Lung (tissue), 12 donors: ENCODE results near the gene STAC3. TPM values are rescaled to one million over a fixed set of nuclear protein-coding genes. Genes with fewer than 3 reads are reported as not detected.
A peak's percentile ranks its signal among the peaks of the same experiment; 100 is the strongest.

Experiments used
- ATAC-seq: fragments of 200-7000 bp; cut with Tn5 transposase; one replicate; pipeline ENCODE4 v1.9.1; 2020; ENCODE audit warnings: moderate number of reproducible peaks; ENCODE audit not compliant: insufficient read depth, low FRiP score
- DNase-seq, 3 donors: peaks; one replicate each; pipeline ENCODE4 v3.0.0-alpha.2; 2013 to 2017
- H3K27ac ChIP-seq, 2 donors: one replicate each; pipeline ENCODE4 v1.5.1; 2013; ENCODE audit warnings: mild to moderate bottlenecking in 2 of 2, moderate library complexity in 2 of 2, control low read depth in 1 of 2, inconsistent platforms in 1 of 2, low read depth in 1 of 2, low read length in 1 of 2
- H3K27me3 ChIP-seq, 3 donors: one replicate each; pipeline ENCODE4 v1.5.1; 2013; ENCODE audit warnings: low read length in 2 of 3; ENCODE audit not compliant: control insufficient read depth in 3 of 3, insufficient read depth in 3 of 3
- H3K36me3 ChIP-seq, 4 donors: one replicate each; pipeline ENCODE4 v1.5.1; 2013; ENCODE audit warnings: low read length in 4 of 4, mild to moderate bottlenecking in 1 of 4, moderate library complexity in 1 of 4; ENCODE audit not compliant: control insufficient read depth in 4 of 4, insufficient read depth in 4 of 4
- H3K4me1 ChIP-seq, 5 donors: one replicate each; pipeline ENCODE4 v1.5.1; 2013; ENCODE audit warnings: low read length in 5 of 5, mild to moderate bottlenecking in 2 of 5, moderate library complexity in 1 of 5; ENCODE audit not compliant: control insufficient read depth in 5 of 5, insufficient read depth in 5 of 5
- H3K4me3 ChIP-seq: one replicate; pipeline ENCODE4 v1.5.1; 2013; ENCODE audit warnings: mild to moderate bottlenecking, control low read depth, moderate library complexity
- H3K9ac ChIP-seq, 2 donors: one replicate each; pipeline ENCODE4 v1.5.1; 2013; ENCODE audit warnings: low read length in 2 of 2, control low read depth in 1 of 2; ENCODE audit not compliant: insufficient read depth in 1 of 2
- H3K9me3 ChIP-seq, 4 donors: one replicate each; pipeline ENCODE4 v1.5.1; 2013; ENCODE audit warnings: low read length in 3 of 4, mild to moderate bottlenecking in 1 of 4, moderate library complexity in 1 of 4; ENCODE audit not compliant: control insufficient read depth in 4 of 4, insufficient read depth in 3 of 4
- CTCF ChIP-seq: IDR thresholded peaks from 2 replicates; pipeline ENCODE4 v1.5.1; 2012; ENCODE audit warnings: mild to moderate bottlenecking; ENCODE audit errors: control extremely low read depth, extremely low read depth
- WGBS, 2 donors: extraction: QIAGEN DNeasy Blood & Tissue Kit; methylation state at CpG; one replicate each; pipeline ENCODE4 v1.1.7; 2013; 5-methylcytosine and 5-hydroxymethylcytosine counted together
- polyA plus RNA-seq, 2 donors: library from polyadenylated mRNA; stranded (reverse); fragments of 200-250 nt; gene quantifications; one replicate each; pipeline ENCODE4 v1.2.1, GENCODE V29; 2013
- total RNA-seq, 2 donors: library from RNA; depleted of rRNA in 1 of 2; stranded (reverse); fragments of >200 nt in 1 of 2; gene quantifications; one replicate each; pipeline ENCODE4 v1.2.1, GENCODE V29; 2014 to 2021
- donor health status: control.
- donor health status: control.
- donor health status: Bipolar disorder and iron deficiency.
- donor health status: healthy.
- donor health status: DM: yes; HTN: yes; CAD: no.

STAC3 gene
- total and polyA plus RNA-seq, 4 donors = 1.7 to 7.4 (median 6.4) TPM

- no peaks in the 10 kb centered on the region for H3K27me3 ChIP-seq
- ATAC-seq (no peak), DNase-seq (no peak)
- peaks cover 0 to 8% (median 0%) of the 10 kb centered on the region in 5 donors for H3K4me1 ChIP-seq
- H3K36me3 ChIP-seq = peaks cover 15 to 35% (median 30%) of the 10 kb centered on the region in 4 donors
- no peak for TF ChIP-seq CTCF
- no peak overlapping the region for H3K9ac ChIP-seq
- H3K27ac ChIP-seq = no peak overlapping the region
- 56 to 74% methylated on average over 7 of the region's 7 CpGs for WGBS, 2 donors
- H3K9me3 ChIP-seq = peaks cover 0 to 3% (median 1%) of the 10 kb centered on the region in 4 donors
- no peak overlapping the region for H3K4me3 ChIP-seq
Measured at GRCh38 chr12:57268264-57268663, 17.3 kb upstream of the STAC3 start.

- Histone ChIP-seq H3K27me3 (no peaks in the 10 kb centered on the region), H3K9ac (no peak overlapping the region), H3K27ac (no peak overlapping the region), H3K9me3 (peaks cover 0 to 3% (median 1%) of the 10 kb centered on the region in 4 donors), H3K4me3 (no peak overlapping the region), H3K4me1 (no peaks in the 10 kb centered on the region), H3K36me3 (peaks cover 15 to 40% (median 30%) of the 10 kb centered on the region in 4 donors)
- DNase-seq = no peak
- no peak for ATAC-seq
- no peak for TF ChIP-seq CTCF
Measured at GRCh38 chr12:57266681-57267080, 15.7 kb upstream of the STAC3 start.

GRCh38 chr12:57263096-57263495, 12.1 kb upstream of the STAC3 start:
- Histone ChIP-seq H3K27ac (no peak overlapping the region), H3K9ac (peak overlapping the region in 1 of 2 donors; percentile 32), H3K4me3 (no peak overlapping the region), H3K36me3 (peaks cover 5 to 45% (median 32%) of the 10 kb centered on the region in 4 donors), H3K9me3 (peaks cover 0 to 3% (median 1%) of the 10 kb centered on the region in 4 donors), H3K4me1 (peaks cover 0 to 11% (median 0%) of the 10 kb centered on the region in 5 donors), H3K27me3 (no peaks in the 10 kb centered on the region)
- DNase-seq (no peak), ATAC-seq (no peak)
- 93 to 98% methylated on average over 2 of the region's 2 CpGs for WGBS, 2 donors
- TF ChIP-seq CTCF = no peak
